Measurements from ENCODE around the gene ANKRD37. TPM values are rescaled to one million over a fixed set of nuclear protein-coding genes. Genes with fewer than 3 reads are reported as not detected.

ANKRD37 gene
- total RNA-seq, 1 donor from 2014 or later, result 23.4 TPM

DNA sequence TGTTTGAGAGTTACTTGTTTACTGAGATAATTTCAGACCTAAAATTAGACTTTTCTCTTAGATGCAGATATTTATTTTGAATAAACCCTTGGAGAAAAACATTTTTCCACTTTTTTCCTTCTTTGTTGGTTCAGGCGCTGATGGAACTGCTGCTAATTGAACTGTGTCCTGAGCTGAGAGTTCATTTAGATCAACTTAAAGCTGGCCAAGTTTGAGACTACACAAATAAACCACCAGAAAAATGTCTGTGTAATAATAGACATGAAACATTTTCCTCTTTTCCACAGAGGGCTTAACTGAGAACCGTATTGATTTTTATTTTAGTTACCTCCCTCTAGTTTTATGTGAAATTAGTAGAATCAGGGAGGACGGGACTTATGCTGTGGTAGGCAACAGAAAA lies 33.4 kb upstream of the ANKRD37 start:
- H3K4me1 Mint-ChIP-seq (ENCODE audit: low read depth), result peaks cover 4% of the 10 kb centered on the region
- intact Hi-C loops (cut with micrococcal nuclease), result no loop called here
- H3K27ac Mint-ChIP-seq, result no peak overlapping the region
- no peak for DNase-seq (ENCODE audit: low spot score)
- no peaks in the 10 kb centered on the region for H3K9me3 Mint-ChIP-seq
- no peak overlapping the region for H3K4me3 Mint-ChIP-seq (ENCODE audit: low read depth)
- peaks cover 5% of the 10 kb centered on the region for H3K36me3 Mint-ChIP-seq (ENCODE audit: low read depth)
- no peaks in the 10 kb centered on the region for H3K27me3 Mint-ChIP-seq (ENCODE audit: low read depth)

DNA sequence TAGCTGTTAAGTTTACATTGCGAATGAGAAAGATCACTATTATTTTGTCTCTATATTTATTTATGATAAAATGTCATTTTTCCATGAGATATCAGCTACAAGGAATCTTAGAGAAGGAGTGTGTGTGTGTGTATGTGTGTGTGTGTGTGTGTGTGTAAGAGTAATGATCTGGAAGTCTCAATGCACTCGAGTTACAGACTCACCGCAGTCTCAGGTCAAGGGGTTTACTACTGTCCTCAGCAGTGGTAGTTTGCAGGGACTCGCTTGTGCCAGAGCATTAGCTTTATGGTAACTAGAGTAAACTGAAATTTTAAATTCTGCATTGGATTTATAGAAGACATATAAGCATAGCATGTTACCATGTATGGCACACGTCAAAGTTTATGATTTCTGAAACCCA lies 31.8 kb upstream of the ANKRD37 start:
- Mint-ChIP-seq H3K36me3 (ENCODE audit: low read depth) (peaks cover 3% of the 10 kb centered on the region), H3K9me3 (no peaks in the 10 kb centered on the region), H3K4me1 (ENCODE audit: low read depth) (peaks cover 1% of the 10 kb centered on the region), H3K27ac (no peak overlapping the region), H3K27me3 (ENCODE audit: low read depth) (no peaks in the 10 kb centered on the region), H3K4me3 (ENCODE audit: low read depth) (no peak overlapping the region)
- no peak for DNase-seq (ENCODE audit: low spot score)
- intact Hi-C loops (cut with micrococcal nuclease), result no loop called here

DNA sequence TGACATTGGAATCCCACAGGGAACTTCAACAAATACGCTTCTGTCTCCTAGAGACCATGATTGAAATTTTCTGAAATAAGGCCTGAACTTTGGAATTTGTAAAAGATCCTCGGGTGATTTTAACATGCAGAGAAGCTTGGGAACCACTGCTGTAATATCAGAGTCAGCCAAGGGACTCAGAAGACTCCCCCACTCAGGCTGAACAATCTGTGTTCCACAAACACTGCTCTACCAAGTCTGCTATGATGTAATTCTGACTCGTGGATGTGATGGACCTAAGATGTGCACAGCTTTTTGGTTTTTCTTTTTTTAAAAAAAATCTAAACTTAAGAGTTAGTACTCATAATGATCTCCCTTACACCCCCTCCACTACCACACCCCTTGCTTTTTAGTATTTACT lies 26.9 kb upstream of the ANKRD37 start:
- Mint-ChIP-seq H3K9me3 (no peaks in the 10 kb centered on the region), H3K36me3 (ENCODE audit: low read depth) (no peaks in the 10 kb centered on the region), H3K4me1 (ENCODE audit: low read depth) (no peaks in the 10 kb centered on the region), H3K4me3 (ENCODE audit: low read depth) (no peak overlapping the region), H3K27ac (no peak overlapping the region), H3K27me3 (ENCODE audit: low read depth) (no peaks in the 10 kb centered on the region)
- intact Hi-C loops (cut with micrococcal nuclease), result no loop called here
- DNase-seq (ENCODE audit: low spot score), result no peak

DNA sequence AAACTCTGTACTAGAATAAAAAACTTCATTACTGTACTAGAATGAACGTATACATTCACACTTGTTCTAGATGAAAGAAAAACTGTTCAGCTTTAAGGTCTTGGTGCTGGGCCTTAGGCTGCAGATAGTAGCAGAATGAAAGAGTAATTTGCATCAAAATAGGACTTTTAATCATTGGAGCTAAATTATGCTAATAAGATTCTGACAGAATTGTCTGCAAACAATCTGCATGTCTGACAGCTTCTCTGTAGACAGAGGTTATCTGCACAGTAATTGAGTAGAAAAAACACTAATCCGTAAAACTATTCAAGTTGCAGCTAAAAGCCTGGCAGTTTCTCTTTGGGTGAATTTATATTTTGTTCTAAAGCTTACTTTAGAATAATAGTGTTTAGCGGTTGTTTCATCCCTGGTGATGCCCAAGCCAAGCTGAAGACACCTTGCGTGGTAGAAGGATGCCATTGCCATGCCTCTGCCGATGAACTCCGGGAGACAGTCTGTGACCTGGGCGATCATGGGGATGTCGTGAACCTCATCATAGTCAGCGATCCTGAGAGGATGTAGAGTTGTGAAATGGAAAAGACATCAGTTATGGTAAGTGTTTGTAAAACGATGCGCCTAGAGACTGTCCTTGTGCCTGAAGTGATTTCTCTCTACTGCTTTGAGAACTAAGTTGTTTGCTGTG lies 26.2 kb upstream of the ANKRD37 start:
- intact Hi-C loops (cut with micrococcal nuclease), result no loop called here
- Mint-ChIP-seq H3K27me3 (ENCODE audit: low read depth) (no peaks in the 10 kb centered on the region), H3K9me3 (no peaks in the 10 kb centered on the region), H3K4me1 (ENCODE audit: low read depth) (no peaks in the 10 kb centered on the region), H3K4me3 (ENCODE audit: low read depth) (no peak overlapping the region), H3K27ac (no peak overlapping the region), H3K36me3 (ENCODE audit: low read depth) (no peaks in the 10 kb centered on the region)
- no peak for DNase-seq (ENCODE audit: low spot score)

DNA sequence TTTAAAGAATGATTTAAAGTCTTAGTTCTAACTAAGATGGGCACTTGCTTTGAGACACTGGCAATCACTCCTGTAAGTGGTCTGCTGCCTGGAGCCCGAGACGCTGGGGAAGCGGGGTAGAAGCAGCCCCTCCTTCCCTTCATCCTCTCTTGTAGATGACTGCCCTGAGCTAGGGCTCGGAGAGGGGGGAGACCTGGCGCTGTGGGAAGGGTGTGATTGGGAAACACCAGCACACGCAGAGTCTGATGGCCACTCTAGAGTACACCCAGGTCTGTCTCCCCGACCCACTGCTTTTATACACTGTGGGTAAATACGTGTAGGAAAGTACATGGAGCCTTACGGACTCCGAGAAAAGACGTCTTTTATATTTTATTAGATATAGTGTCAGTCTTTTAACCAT lies 24.9 kb upstream of the ANKRD37 start:
- Mint-ChIP-seq H3K27me3 (ENCODE audit: low read depth) (no peaks in the 10 kb centered on the region), H3K27ac (no peak overlapping the region), H3K36me3 (ENCODE audit: low read depth) (no peaks in the 10 kb centered on the region), H3K9me3 (no peaks in the 10 kb centered on the region), H3K4me1 (ENCODE audit: low read depth) (no peaks in the 10 kb centered on the region), H3K4me3 (ENCODE audit: low read depth) (no peak overlapping the region)
- DNase-seq (ENCODE audit: low spot score), result no peak
- intact Hi-C loops (cut with micrococcal nuclease), result no loop called here

DNA sequence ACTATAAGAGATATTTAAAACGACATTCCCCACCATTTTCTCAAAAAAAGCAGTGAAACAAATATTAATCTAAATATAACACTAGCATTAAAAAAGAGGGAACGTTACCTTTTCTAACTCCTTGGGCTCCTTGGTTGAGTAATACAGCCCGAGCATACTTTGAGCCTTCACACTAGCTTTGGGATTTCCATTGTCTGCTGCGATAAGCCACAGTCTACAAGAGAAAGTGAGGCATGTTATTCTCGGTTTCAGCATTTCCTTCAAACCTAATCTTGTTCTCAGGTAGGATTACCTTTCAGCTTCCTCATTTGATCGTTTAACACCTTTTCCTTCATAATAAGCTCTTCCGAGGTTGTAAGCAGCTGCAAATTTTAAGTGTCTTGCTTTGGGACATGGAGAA lies 22.6 kb upstream of the ANKRD37 start:
- Mint-ChIP-seq H3K36me3 (ENCODE audit: low read depth) (no peaks in the 10 kb centered on the region), H3K4me1 (ENCODE audit: low read depth) (no peaks in the 10 kb centered on the region)

DNA sequence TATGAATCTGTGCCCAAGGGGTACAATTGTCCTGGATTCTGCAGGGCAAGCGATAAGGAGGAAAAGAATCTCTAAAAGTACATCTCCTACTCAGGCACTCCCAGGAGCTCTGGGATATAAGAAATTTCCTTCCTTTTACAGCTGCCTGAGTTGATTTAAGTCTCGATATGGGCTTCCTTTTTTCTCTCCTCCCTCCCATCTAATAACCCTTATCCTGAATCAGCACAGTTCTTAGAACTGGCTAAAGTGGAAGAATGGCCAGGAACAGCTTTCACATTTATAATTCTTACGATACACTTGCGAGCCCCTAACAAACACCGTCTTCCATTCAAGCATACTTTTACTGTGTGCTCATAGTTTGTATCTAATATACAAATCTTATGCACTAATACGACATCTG lies 22.1 kb upstream of the ANKRD37 start:
- Mint-ChIP-seq H3K4me1 (ENCODE audit: low read depth) (no peaks in the 10 kb centered on the region), H3K36me3 (ENCODE audit: low read depth) (no peaks in the 10 kb centered on the region), H3K27ac (no peak overlapping the region), H3K27me3 (ENCODE audit: low read depth) (no peaks in the 10 kb centered on the region), H3K9me3 (no peaks in the 10 kb centered on the region), H3K4me3 (ENCODE audit: low read depth) (no peak overlapping the region)
- intact Hi-C loops (cut with micrococcal nuclease), result no loop called here
- DNase-seq (ENCODE audit: low spot score), result no peak

More for the DNA sequence above, 22.6 kb upstream of the ANKRD37 start:
- H3K27me3 Mint-ChIP-seq (ENCODE audit: low read depth), result no peaks in the 10 kb centered on the region
- no peak for DNase-seq (ENCODE audit: low spot score)
- no peaks in the 10 kb centered on the region for H3K9me3 Mint-ChIP-seq
- no peak overlapping the region for H3K4me3 Mint-ChIP-seq (ENCODE audit: low read depth)
- H3K27ac Mint-ChIP-seq, result no peak overlapping the region
- intact Hi-C loops (cut with micrococcal nuclease), result no loop called here

DNA sequence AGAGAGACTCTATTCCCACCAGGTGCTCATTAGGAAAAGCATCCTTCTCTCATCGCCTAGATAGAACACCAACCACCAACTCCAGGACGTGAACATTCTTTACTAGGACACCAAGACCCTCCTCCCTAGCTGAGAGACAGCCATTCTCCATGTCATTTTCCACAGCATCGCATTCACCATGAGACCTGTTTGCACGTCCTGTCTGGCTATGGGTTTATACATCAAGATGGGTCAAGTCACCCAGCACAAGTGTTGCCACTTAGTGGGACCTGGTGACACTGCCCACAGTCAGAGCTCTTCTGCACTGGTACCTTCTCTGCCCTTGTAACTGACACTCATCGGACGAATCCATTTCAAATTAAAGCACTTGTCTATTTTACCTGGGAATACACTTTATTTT lies 18.4 kb upstream of the ANKRD37 start:
- H3K27me3 Mint-ChIP-seq (ENCODE audit: low read depth), result no peaks in the 10 kb centered on the region
- H3K36me3 Mint-ChIP-seq (ENCODE audit: low read depth), result peaks cover 8% of the 10 kb centered on the region
- no peak overlapping the region for H3K27ac Mint-ChIP-seq
- H3K9me3 Mint-ChIP-seq, result peaks cover 7% of the 10 kb centered on the region
- no peaks in the 10 kb centered on the region for H3K4me1 Mint-ChIP-seq (ENCODE audit: low read depth)
- no peak overlapping the region for H3K4me3 Mint-ChIP-seq (ENCODE audit: low read depth)
- intact Hi-C loops (cut with micrococcal nuclease), result no loop called here
- no peak for DNase-seq (ENCODE audit: low spot score)

DNA sequence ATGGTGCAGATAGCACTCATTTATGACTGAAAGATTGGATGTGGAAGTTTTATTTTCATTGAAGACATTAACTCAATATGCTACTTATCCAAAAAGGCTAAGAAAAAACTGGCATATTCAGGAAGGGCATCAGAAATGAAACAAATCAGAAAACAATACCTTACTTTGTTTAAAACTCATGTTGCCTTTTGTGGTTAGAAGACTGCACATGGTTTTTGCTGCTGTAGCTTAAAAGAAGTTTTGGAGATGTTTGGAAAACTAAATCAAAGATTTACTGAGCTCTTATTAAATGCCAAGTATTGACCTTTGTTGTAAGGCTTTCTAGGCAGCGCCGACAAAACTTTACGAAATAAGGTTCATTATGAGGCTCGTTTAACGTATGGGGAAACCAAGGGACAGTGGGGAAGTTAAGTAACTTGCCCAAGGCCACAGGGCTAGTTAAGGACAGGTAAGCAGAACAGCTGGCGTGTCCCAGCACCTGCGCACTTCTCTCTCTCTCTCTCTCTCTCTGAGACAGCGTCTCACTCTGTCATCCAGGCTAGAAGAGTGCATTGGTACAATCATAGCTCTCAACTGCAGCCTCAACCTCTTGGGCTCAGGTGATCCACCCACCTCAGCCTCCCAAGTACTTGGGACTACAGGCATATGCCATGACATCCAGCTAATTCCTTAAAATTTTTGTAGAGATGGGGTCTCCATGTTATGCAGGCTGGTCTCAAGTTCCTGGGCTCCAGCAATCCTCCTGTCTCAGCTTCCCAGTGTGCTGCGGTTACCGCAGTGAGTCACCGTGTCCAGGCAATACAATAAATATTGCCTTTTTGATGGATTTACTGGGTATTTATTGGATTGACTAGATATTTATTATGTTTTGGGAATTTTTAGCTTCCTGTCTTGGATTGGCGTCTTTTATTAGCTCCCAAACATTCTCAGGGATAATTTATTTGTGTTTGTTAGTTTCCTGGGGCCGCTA lies 17.0 kb upstream of the ANKRD37 start:
- Mint-ChIP-seq H3K27me3 (ENCODE audit: low read depth) (no peaks in the 10 kb centered on the region), H3K4me3 (ENCODE audit: low read depth) (no peak overlapping the region), H3K36me3 (ENCODE audit: low read depth) (peaks cover 8% of the 10 kb centered on the region), H3K4me1 (ENCODE audit: low read depth) (peaks cover 4% of the 10 kb centered on the region), H3K9me3 (peaks cover 7% of the 10 kb centered on the region), H3K27ac (no peak overlapping the region)
- intact Hi-C loops (cut with micrococcal nuclease), result no loop called here
- no peak for DNase-seq (ENCODE audit: low spot score)

DNA sequence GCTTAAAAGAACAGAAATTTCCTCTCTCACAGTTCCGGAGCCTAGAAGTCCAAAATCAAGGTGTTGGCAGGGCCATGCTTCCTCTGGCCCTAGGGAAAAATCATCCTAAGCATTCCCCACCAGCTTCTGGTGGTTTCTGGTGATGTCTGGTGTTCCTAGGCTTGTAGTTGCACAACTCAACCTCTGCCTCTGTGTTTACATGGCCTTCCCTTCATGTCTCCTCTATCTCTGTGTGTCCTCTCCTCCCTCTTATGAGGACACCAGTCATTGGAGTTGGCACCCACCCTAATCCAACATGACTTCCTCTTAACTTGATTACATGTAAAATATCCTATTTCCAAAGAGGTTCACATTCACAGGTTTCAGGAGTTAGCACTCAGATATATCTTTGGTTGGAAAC lies 16.3 kb upstream of the ANKRD37 start:
- peaks cover 8% of the 10 kb centered on the region for H3K36me3 Mint-ChIP-seq (ENCODE audit: low read depth)
- no peak overlapping the region for H3K27ac Mint-ChIP-seq
- peaks cover 10% of the 10 kb centered on the region for H3K4me1 Mint-ChIP-seq (ENCODE audit: low read depth)
- H3K9me3 Mint-ChIP-seq, result peaks cover 7% of the 10 kb centered on the region
- H3K27me3 Mint-ChIP-seq (ENCODE audit: low read depth), result no peaks in the 10 kb centered on the region
- no peak overlapping the region for H3K4me3 Mint-ChIP-seq (ENCODE audit: low read depth)
- DNase-seq (ENCODE audit: low spot score), result no peak
- intact Hi-C loops (cut with micrococcal nuclease), result no loop called here

DNA sequence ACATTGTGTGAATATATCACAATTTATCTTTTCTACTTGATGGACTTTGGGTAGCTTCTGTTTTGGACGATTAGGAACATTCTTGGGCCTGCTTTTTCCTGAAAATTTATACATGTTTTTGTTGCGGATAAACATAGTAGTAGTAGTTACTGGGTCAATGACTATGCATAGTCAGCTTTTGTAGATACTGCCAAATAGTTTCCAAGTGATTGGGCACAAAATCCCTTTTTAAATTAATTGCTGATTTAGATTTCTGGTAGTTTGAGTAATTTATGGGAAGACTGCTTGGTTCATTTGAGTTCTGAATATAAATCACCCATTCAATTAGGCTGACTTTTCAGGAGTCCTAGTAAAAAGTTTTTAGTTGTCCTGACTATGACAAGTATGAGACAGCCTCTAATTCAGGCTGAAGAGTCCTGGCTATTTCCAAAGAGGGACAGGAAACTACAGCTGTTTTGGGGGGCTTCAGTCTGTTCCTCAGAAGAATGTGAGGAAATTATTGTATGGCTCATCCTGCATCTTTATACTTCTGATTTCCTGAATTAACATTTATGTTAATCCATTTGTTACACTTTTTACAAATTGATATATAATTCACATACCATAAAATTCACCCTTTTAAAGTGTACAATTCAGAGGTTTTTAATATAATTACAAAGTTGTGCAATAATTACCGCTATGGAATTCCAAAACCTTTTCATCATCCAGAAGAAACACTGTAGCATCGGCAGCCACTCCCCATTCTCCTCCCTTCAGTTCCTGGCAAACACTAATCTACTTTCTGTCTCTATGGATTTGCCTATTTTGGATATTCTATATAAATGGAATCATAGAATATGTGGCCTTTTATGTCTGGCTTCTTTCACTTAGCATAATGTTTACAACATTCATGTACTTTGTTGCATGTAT lies 15.1 kb upstream of the ANKRD37 start:
- intact Hi-C loops (cut with micrococcal nuclease), result no loop called here
- Mint-ChIP-seq H3K9me3 (peaks cover 7% of the 10 kb centered on the region), H3K36me3 (ENCODE audit: low read depth) (peaks cover 8% of the 10 kb centered on the region), H3K27ac (no peak overlapping the region), H3K27me3 (ENCODE audit: low read depth) (no peaks in the 10 kb centered on the region), H3K4me1 (ENCODE audit: low read depth) (peaks cover 14% of the 10 kb centered on the region), H3K4me3 (ENCODE audit: low read depth) (no peak overlapping the region)
- DNase-seq (ENCODE audit: low spot score), result no peak

DNA sequence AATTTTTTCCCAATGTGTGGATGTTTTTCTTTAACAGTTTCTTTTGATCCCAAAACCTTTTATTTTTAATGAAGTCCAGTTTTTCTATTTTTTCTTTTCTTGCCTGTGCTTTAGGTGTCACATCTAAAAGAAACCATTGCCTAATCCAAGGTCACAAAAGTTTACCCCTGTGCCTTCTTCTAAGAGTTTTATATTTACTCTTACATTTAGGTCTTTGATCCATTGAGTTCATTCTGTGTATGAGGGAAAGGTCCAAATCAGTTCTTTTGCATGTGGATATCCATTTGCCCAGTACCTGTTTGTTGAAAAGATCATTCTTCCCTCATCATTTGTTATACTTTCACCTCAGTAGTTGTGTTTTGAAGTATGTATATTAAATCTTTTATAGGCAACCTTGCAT lies 13.9 kb upstream of the ANKRD37 start:
- H3K27me3 Mint-ChIP-seq (ENCODE audit: low read depth), result no peaks in the 10 kb centered on the region
- peaks cover 14% of the 10 kb centered on the region for H3K4me1 Mint-ChIP-seq (ENCODE audit: low read depth)
- no peak overlapping the region for H3K4me3 Mint-ChIP-seq (ENCODE audit: low read depth)
- H3K36me3 Mint-ChIP-seq (ENCODE audit: low read depth), result peaks cover 8% of the 10 kb centered on the region
- DNase-seq (ENCODE audit: low spot score), result no peak
- H3K27ac Mint-ChIP-seq, result no peak overlapping the region
- intact Hi-C loops (cut with micrococcal nuclease), result no loop called here
- peaks cover 7% of the 10 kb centered on the region for H3K9me3 Mint-ChIP-seq
